SK-N-SH treated with all-trans-retinoic acid at 6 μM for 48 hours (cell line): ENCODE measurements around the gene EXOSC3.
"Not testable (repeated sequence)": the region's sequence is repeated elsewhere in the genome, so short reads cannot be mapped to it uniquely, and the experiment has no call there.

Experiments
- ATAC-seq: fragments of 200-7000 bp; cut with Tn5 transposase; 3 replicates; pipeline ENCODE4 v1.9.1; 2020; ENCODE audit warnings: mild to moderate bottlenecking, moderate library complexity
- BACH2 ChIP-seq: fragments of 250-450 bp; sonication (Bioruptor Pico); IDR thresholded peaks from 2 replicates; pipeline ENCODE4 v1.9.0; 2021; ENCODE audit warnings: mild to moderate bottlenecking, borderline replicate concordance
- CREB5 ChIP-seq: fragments of 250-450 bp; sonication (Bioruptor Pico); IDR thresholded peaks from 2 replicates; pipeline ENCODE4 v1.5.1; 2020; ENCODE audit warnings: low read depth, mild to moderate bottlenecking, moderate library complexity
- CSDC2 ChIP-seq: fragments of 250-450 bp; sonication (Bioruptor Pico); IDR thresholded peaks from 2 replicates; pipeline ENCODE4 v1.5.0; 2020; ENCODE audit warnings: mild to moderate bottlenecking, moderate library complexity
- CSRNP3 ChIP-seq: fragments of 250-450 bp; sonication (Bioruptor Pico); IDR thresholded peaks from 2 replicates; pipeline ENCODE4 v1.5.1; 2021; ENCODE audit warnings: mild to moderate bottlenecking, moderate library complexity
- ESRRG ChIP-seq: fragments of 250-450 bp; sonication (Bioruptor Pico); IDR thresholded peaks from 2 replicates; pipeline ENCODE4 v1.6.1; 2021; ENCODE audit warnings: mild to moderate bottlenecking
- GLIS3 ChIP-seq: fragments of 250-450 bp; sonication (Bioruptor Pico); IDR thresholded peaks from 2 replicates; pipeline ENCODE4 v1.5.0; 2020; ENCODE audit warnings: mild to moderate bottlenecking, moderate library complexity
- ISL1 ChIP-seq: fragments of 250-450 bp; sonication (Bioruptor Pico); IDR thresholded peaks from 2 replicates; pipeline ENCODE4 v2.1.2; 2022; ENCODE audit warnings: mild to moderate bottlenecking, moderate library complexity
- OSR1 ChIP-seq: fragments of 250-450 bp; sonication (Bioruptor Pico); IDR thresholded peaks from 2 replicates; pipeline ENCODE4 v1.8.0; 2022; ENCODE audit warnings: moderate library complexity, mild to moderate bottlenecking, inconsistent platforms
- PPARA ChIP-seq: fragments of 250-450 bp; sonication (Bioruptor Pico); IDR thresholded peaks from 2 replicates; pipeline ENCODE4 v1.5.0; 2020; ENCODE audit warnings: mild to moderate bottlenecking, borderline replicate concordance
- RARB ChIP-seq: fragments of 250-450 bp; sonication (Bioruptor Pico); IDR thresholded peaks from 2 replicates; pipeline ENCODE4 v1.8.0; 2021; ENCODE audit warnings: mild to moderate bottlenecking, moderate library complexity
- SNAI2 ChIP-seq: fragments of 250-450 bp; sonication (Bioruptor Pico); IDR thresholded peaks from 2 replicates; pipeline ENCODE4 v1.5.0; 2020; ENCODE audit warnings: mild to moderate bottlenecking, moderate library complexity
- TCF4 ChIP-seq: fragments of 250-450 bp; sonication (Bioruptor Pico); IDR thresholded peaks from 2 replicates; pipeline ENCODE4 v1.8.0; 2021; ENCODE audit warnings: mild to moderate bottlenecking, moderate library complexity, borderline replicate concordance
- TOX ChIP-seq: fragments of 250-450 bp; sonication (Bioruptor Pico); IDR thresholded peaks from 2 replicates; pipeline ENCODE4 v1.8.0; 2021; ENCODE audit warnings: mild to moderate bottlenecking, moderate library complexity, borderline replicate concordance
- TSHZ2 ChIP-seq: fragments of 250-450 bp; sonication (Bioruptor Pico); IDR thresholded peaks from 2 replicates; pipeline ENCODE4 v1.5.0; 2020; ENCODE audit warnings: mild to moderate bottlenecking, moderate library complexity
- ZC3H10 ChIP-seq: fragments of 250-450 bp; sonication (Bioruptor Pico); IDR thresholded peaks from 2 replicates; pipeline ENCODE4 v1.5.1; 2021; ENCODE audit warnings: mild to moderate bottlenecking, moderate library complexity
- ZFP3 ChIP-seq: fragments of 250-450 bp; sonication (Bioruptor Pico); IDR thresholded peaks from 2 replicates; pipeline ENCODE4 v1.5.0; 2020; ENCODE audit warnings: mild to moderate bottlenecking, moderate library complexity
- ZFP30 ChIP-seq: fragments of 450-650 bp; formaldehyde crosslinking; IDR thresholded peaks from 2 replicates; pipeline ENCODE4 v1.5.0; 2022; ENCODE audit warnings: mild to moderate bottlenecking, moderate library complexity
- ZNF565 ChIP-seq: fragments of 450-650 bp; formaldehyde crosslinking; conservative IDR thresholded peaks from 2 replicates; pipeline ENCODE4 v1.5.0; 2020; ENCODE audit warnings: low read depth, mild to moderate bottlenecking, moderate library complexity
- ZNF8 ChIP-seq: fragments of 450-650 bp; formaldehyde crosslinking; IDR thresholded peaks from 2 replicates; pipeline ENCODE4 v1.5.0; 2020; ENCODE audit warnings: mild to moderate bottlenecking, moderate library complexity
- TF ChIP-seq, protein P1 (sequence below): fragments of 250-450 bp; sonication (Bioruptor Pico); IDR thresholded peaks from 2 replicates; pipeline ENCODE4 v1.8.0; 2020; ENCODE audit warnings: mild to moderate bottlenecking, moderate library complexity, borderline replicate concordance
- TF ChIP-seq, protein P2 (sequence below): fragments of 250-450 bp; sonication (Bioruptor Pico); IDR thresholded peaks from 2 replicates; pipeline ENCODE4 v1.8.0; 2021; ENCODE audit warnings: low read depth, mild to moderate bottlenecking, moderate library complexity, borderline replicate concordance

The EXOSC3 gene

DNA sequence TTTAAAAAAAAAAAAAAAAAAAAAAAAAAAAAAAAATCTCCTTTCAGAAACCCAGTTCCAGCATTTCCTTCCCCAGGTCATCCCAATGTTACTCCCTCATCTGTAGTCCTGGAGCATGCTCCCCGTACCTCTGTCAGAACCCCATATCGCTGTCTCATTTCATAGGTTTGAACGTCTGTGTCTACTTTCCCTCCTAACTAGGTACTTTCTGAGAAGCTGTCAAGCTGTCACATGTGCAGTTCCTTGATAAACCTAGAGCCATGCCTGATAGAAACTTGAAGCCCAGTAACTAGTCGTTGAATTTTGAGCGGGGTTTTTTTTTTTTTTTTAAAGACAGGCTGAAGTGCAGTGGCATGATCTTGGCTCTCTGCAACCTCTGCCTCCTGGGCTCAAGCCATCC, 15.6 kb downstream of the EXOSC3 start:
- TF ChIP-seq, protein P1, sequence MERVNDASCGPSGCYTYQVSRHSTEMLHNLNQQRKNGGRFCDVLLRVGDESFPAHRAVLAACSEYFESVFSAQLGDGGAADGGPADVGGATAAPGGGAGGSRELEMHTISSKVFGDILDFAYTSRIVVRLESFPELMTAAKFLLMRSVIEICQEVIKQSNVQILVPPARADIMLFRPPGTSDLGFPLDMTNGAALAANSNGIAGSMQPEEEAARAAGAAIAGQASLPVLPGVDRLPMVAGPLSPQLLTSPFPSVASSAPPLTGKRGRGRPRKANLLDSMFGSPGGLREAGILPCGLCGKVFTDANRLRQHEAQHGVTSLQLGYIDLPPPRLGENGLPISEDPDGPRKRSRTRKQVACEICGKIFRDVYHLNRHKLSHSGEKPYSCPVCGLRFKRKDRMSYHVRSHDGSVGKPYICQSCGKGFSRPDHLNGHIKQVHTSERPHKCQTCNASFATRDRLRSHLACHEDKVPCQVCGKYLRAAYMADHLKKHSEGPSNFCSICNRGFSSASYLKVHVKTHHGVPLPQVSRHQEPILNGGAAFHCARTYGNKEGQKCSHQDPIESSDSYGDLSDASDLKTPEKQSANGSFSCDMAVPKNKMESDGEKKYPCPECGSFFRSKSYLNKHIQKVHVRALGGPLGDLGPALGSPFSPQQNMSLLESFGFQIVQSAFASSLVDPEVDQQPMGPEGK, result no peak
- TF ChIP-seq TOX (CRISPR knock-in tag) (no peak), ZNF8 (no peak), OSR1 (CRISPR knock-in tag) (no peak), CREB5 (CRISPR knock-in tag) (no peak), TSHZ2 (CRISPR knock-in tag) (no peak), CSDC2 (CRISPR knock-in tag) (no peak), SNAI2 (CRISPR knock-in tag) (no peak), RARB (no peak), ZNF565 (CRISPR knock-in tag) (no peak), ISL1 (CRISPR knock-in tag) (no peak), ESRRG (no peak), ZFP3 (no peak), CSRNP3 (CRISPR knock-in tag) (no peak), PPARA (CRISPR knock-in tag) (no peak), ZC3H10 (no peak)
- ATAC-seq, result no peak

DNA sequence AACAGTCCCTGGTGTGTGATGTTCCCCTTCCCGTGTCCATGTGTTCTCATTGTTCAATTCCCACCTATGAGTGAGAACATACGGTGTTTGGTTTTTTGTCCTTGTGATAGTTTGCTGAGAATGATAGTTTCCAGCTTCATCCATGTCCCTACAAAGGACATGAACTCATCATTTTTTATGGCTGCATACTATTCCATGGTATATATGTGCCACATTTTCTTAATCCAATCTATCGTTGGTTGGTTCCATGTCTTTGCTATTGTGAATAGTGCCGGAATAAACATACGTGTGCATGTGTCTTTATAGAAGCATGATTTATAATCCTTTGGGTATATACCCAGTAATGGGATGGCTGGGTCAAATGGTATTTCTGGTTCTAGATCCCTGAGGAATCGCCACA, 19.6 kb downstream of the EXOSC3 start:
- ATAC-seq, result not testable (repeated sequence)

DNA sequence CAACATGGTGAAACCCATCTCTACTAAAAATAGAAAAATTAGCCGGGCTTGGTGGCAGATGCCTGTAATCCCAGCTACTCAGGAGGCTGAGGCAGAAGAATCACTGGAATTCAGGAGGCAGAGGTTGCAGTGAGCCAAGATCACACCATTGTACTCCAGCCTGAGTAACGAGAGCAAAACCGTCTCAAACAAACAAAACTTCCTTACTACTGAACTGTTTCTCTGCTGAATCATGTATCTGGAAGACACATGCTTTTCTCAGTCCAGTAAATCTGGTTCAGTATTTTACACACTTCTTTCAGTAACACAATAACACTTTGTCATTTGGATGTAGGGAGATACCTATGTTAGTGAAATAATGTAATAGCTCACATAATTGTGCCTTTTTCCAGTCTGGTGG, 23.4 kb downstream of the EXOSC3 start:
- TF ChIP-seq, protein P2, sequence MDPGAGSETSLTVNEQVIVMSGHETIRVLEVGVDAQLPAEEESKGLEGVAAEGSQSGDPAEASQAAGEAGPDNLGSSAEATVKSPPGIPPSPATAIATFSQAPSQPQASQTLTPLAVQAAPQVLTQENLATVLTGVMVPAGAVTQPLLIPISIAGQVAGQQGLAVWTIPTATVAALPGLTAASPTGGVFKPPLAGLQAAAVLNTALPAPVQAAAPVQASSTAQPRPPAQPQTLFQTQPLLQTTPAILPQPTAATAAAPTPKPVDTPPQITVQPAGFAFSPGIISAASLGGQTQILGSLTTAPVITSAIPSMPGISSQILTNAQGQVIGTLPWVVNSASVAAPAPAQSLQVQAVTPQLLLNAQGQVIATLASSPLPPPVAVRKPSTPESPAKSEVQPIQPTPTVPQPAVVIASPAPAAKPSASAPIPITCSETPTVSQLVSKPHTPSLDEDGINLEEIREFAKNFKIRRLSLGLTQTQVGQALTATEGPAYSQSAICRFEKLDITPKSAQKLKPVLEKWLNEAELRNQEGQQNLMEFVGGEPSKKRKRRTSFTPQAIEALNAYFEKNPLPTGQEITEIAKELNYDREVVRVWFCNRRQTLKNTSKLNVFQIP (CRISPR knock-in tag), result no peak
- TF ChIP-seq TSHZ2 (CRISPR knock-in tag), result no peak
- TF ChIP-seq TCF4 (CRISPR knock-in tag), result no peak
- no peak for TF ChIP-seq ZC3H10
- TF ChIP-seq SNAI2 (CRISPR knock-in tag), result no peak
- TF ChIP-seq, protein P1, result no peak
- no peak for TF ChIP-seq ZFP3
- TF ChIP-seq OSR1 (CRISPR knock-in tag), result no peak
- TF ChIP-seq ISL1 (CRISPR knock-in tag), result no peak
- TF ChIP-seq GLIS3 (CRISPR knock-in tag), result no peak
- no peak for TF ChIP-seq ZFP30
- TF ChIP-seq BACH2, result no peak
- no peak for TF ChIP-seq CSDC2 (CRISPR knock-in tag)
- TF ChIP-seq ZNF8, result no peak
- no peak for ATAC-seq
